LHCN-M2 (cell line): ENCODE measurements around the gene HAO1. TPM values are rescaled to one million over a fixed set of nuclear protein-coding genes. Genes with fewer than 3 reads are reported as not detected.
"Not testable (repeated sequence)": the region's sequence is repeated elsewhere in the genome, so short reads cannot be mapped to it uniquely, and the experiment has no call there.

Source experiments
- DNase-seq: peaks from one replicate; pipeline ENCODE4 v3.0.0-alpha.2; 2012; ENCODE audit warnings: low read depth
- polyA plus RNA-seq: library from polyadenylated mRNA; unstranded; fragments of >200 nt; gene quantifications from one replicate; pipeline ENCODE4 v1.2.1, GENCODE V29; 2012; ENCODE audit warnings: missing spikeins
- total RNA-seq: library from RNA; depleted of rRNA; stranded (reverse); fragments of >200 nt; gene quantifications from 2 replicates; pipeline ENCODE4 v1.2.3, GENCODE V29; 2014; rRNA removed

Gene HAO1
- total RNA-seq = not detected in 2 replicates
- polyA plus RNA-seq = not detected

- no peak for DNase-seq
These were observed at the start of gene HAO1 for GRCh38 chr20:7940341-7940740. Gene HAO1, minus strand, starts transcription at chr20:7940458. Its CDS starts 36 bp downstream, at chr20:7940422.

GRCh38 chr20:7989379-7989778 is 49.1 kb upstream of the HAO1 start:
- no peak for DNase-seq

- no peak for DNase-seq
These were observed 45.7 kb upstream of the HAO1 start for GRCh38 chr20:7985916-7986315.

- no peak for DNase-seq
These were observed 43.9 kb upstream of the HAO1 start for GRCh38 chr20:7984192-7984591.

GRCh38 chr20:7981374-7981773 is 41.1 kb upstream of the HAO1 start:
- no peak for DNase-seq

GRCh38 chr20:7980332-7981046 is 40.2 kb upstream of the HAO1 start:
- DNase-seq = peak; percentile 17

GRCh38 chr20:7977709-7978108 is 37.5 kb upstream of the HAO1 start:
- no peak for DNase-seq

- DNase-seq = no peak
These were observed 35.7 kb upstream of the HAO1 start for GRCh38 chr20:7975851-7976414.

- no peak for DNase-seq
These were observed 34.7 kb upstream of the HAO1 start for GRCh38 chr20:7974785-7975435.

GRCh38 chr20:7971536-7972280 is 31.4 kb upstream of the HAO1 start:
- no peak for DNase-seq

GRCh38 chr20:7967199-7967844 is 27.1 kb upstream of the HAO1 start:
- peak; percentile 12 for DNase-seq

GRCh38 chr20:7966176-7966575 is 25.9 kb upstream of the HAO1 start:
- no peak for DNase-seq

GRCh38 chr20:7959484-7959883 is 19.2 kb upstream of the HAO1 start:
- no peak for DNase-seq

- DNase-seq = not testable (repeated sequence)
These were observed 16.3 kb upstream of the HAO1 start for GRCh38 chr20:7956561-7956960.

GRCh38 chr20:7950387-7950786 is 10.1 kb upstream of the HAO1 start:
- DNase-seq = no peak

GRCh38 chr20:7943891-7944290 is 3.6 kb upstream of the HAO1 start:
- no peak for DNase-seq

GRCh38 chr20:7939663-7940062 is 595 bp downstream of the HAO1 start:
- no peak for DNase-seq

- DNase-seq = peak; percentile 35
These were observed 2.2 kb downstream of the HAO1 start for GRCh38 chr20:7938058-7938457.

GRCh38 chr20:7937328-7937727 is 2.9 kb downstream of the HAO1 start:
- DNase-seq = no peak

GRCh38 chr20:7935027-7935551 is 5.2 kb downstream of the HAO1 start:
- DNase-seq = no peak

GRCh38 chr20:7933346-7933745 is 6.9 kb downstream of the HAO1 start:
- DNase-seq = no peak
